SK-N-MC (cell line): ENCODE results near the gene CBX3.

Experiments used
- EZH2 ChIP-seq: fragments of 200-600 bp; sonication (generic); IDR thresholded peaks from one replicate; pipeline ENCODE4 v1.6.1; 2017; ENCODE audit warnings: antibody characterized with exemption
- FOXP2 ChIP-seq: optimal IDR thresholded peaks from 2 replicates; pipeline ENCODE3; 2011; ENCODE audit warnings: mild to moderate bottlenecking, moderate library complexity; ENCODE audit not compliant: insufficient read depth; ENCODE audit errors: extremely low read length, control extremely low read depth
- POLR2AphosphoS5 ChIP-seq: IDR thresholded peaks from 2 replicates; pipeline ENCODE4 v1.6.1; 2012; ENCODE audit warnings: mild to moderate bottlenecking, low read depth, low read length, borderline replicate concordance

GRCh38 chr7:26185844-26186180 lies 15.7 kb upstream of the CBX3 start:
- no peak for TF ChIP-seq POLR2AphosphoS5
- no peak for TF ChIP-seq EZH2
- no peak for TF ChIP-seq FOXP2
